GM12872 (cell line): ENCODE results near the gene HNF1B.

Source experiments
- CTCF ChIP-seq: IDR thresholded peaks from 3 replicates; pipeline ENCODE4 v1.5.1; 2011; ENCODE audit warnings: low read depth, mild to moderate bottlenecking, low read length, moderate library complexity; ENCODE audit not compliant: insufficient read depth

The HNF1B gene

GRCh38 chr17:37759014-37759637, 14.3 kb upstream of the HNF1B start:
- no peak for TF ChIP-seq CTCF

- TF ChIP-seq CTCF, result no peak
Measured at GRCh38 chr17:37756051-37756450, 11.2 kb upstream of the HNF1B start.

GRCh38 chr17:37755455-37755854, 10.6 kb upstream of the HNF1B start:
- no peak for TF ChIP-seq CTCF

GRCh38 chr17:37754363-37754762, 9.5 kb upstream of the HNF1B start:
- TF ChIP-seq CTCF, result no peak

GRCh38 chr17:37752482-37752881, 7.6 kb upstream of the HNF1B start:
- TF ChIP-seq CTCF, result no peak

GRCh38 chr17:37750768-37751475, 6.1 kb upstream of the HNF1B start:
- TF ChIP-seq CTCF, result no peak

- TF ChIP-seq CTCF, result no peak
Measured at GRCh38 chr17:37750292-37750691, 5.4 kb upstream of the HNF1B start.
